ENCODE data around the gene FKBP8.
"Not testable (repeated sequence)": the region's sequence is repeated elsewhere in the genome, so short reads cannot be mapped to it uniquely, and the experiment has no call there.

FKBP8 gene

DNA sequence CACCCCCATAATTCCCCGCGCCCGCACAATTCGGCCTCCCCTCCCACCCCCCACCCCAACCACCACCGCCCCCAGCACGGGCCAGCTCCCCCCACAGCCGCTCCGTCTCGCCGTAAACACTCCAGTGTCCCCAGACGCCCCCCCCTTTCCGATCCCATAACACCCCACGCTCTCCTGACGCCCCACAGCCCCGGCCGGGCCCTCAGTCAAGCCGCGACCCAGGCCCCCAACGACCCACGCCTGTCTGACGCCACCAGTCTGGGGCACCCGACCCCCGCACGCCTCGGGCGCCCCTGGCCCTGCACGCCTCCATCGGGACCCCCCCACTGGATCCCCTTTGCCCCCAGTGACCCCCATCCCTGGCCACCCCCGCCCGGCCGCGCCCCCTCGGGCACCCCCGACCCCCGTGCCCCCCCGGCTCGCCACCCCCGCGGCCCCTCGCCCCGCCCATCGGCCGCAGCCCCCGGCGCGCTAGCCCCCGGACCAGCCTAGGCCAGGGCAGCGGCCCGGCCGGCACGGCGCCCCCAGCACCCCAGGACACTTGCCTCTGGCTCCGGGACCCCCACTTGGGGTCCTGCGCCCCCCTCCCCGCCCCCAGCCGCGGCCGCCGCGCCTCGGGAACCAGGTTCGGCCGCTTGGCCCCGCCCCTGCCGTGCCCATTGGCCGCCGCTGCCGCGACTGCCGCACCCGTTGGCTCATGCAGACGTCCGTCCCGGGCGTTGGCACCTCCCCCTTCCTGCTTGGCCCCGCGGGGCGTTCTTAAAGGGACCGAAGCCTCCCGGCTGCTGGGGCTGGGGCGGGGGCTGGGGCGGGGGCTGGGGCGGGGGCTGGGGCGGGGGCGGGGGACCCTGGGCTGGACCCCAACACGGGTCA, at the start of gene FKBP8:
TSS of gene FKBP8 (minus strand) at position 633 of the 873 bp plus-strand sequence. CDS start 1,603 bp downstream, outside the sequence.
- H3K36me3 ChIP-seq (replicated peaks), result peaks cover 32% of the 10 kb centered on the region
- peak; percentile 83 to 95 for DNase-seq (ENCODE audit: low spot score in 2 of 2)
- H3K4me1 ChIP-seq, result peaks cover 6% of the 10 kb centered on the region; the same call in 1 of the 2 replicates
- H3K27me3 ChIP-seq (ENCODE audit: low read depth), result no peaks in the 10 kb centered on the region
- in situ Hi-C loops (cut with MboI; ENCODE audit: low sequenced_read_pairs), result no loop called here
- H3K4me3 ChIP-seq, result peak within 1 kb of the TSS; percentile 50
- H3K9me3 ChIP-seq, result no peaks in the 10 kb centered on the region

DNA sequence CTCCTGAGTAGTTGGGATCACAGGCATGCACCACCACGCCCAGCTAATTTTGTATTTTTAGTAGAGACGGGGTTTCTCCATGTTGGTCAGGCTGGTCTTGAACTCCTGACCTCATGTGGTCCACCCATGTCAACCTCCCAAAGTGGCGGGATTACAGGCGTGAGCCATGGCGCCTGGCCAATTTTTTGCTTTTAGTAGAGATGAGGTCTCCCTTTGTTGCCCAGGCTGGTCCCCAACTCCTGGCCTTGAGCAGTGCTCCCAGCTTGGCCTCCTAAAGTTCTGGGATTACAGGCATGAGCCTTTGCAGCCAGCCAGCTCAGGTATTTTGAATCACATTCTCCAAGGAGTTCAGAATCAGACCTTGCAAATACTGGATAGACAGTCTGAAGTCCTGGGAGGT, 49.4 kb upstream of the FKBP8 start:
- H3K4me1 ChIP-seq, result peaks cover 22% of the 10 kb centered on the region

DNA sequence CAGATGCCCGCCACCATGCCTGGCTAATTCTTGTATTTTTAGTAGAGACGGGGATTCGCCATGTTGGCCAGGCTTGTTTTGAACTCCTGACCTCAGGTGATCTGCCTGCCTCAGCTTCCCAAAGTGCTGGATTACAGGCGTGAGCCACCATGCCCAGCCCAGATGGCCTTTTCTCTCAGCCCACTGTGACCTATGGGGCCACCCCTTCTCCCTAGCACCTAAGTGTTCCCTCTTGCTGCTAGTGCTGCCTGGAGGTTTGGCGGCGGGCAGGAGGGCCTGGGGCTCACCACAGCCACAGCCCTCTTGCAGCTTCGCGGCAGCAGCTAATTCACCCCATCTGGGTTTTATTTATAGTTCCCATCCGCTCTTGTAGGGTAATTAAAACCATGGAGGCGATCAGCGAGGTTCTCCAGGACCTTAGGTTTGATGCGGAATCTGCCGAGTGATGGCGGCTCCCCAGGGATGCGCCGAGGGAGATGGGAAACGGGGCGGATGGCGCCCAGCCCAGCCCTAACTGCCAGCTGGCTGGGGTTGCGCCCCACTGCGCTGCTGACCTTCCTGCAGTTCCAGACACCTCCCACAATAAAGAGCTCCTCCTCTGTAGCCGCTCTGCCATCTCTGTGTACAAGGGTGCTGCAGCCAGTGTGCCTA, 48.5 kb upstream of the FKBP8 start:
- Histone ChIP-seq H3K36me3 (replicated peaks) (peaks cover 16% of the 10 kb centered on the region), H3K4me3 (no peak overlapping the region), H3K4me1 (peaks cover 22% of the 10 kb centered on the region), H3K9me3 (0 out of 2 replicates have a peak, but pooled peaks cover 3% of the 10 kb centered on the region), H3K27me3 (ENCODE audit: low read depth) (no peaks in the 10 kb centered on the region)
- in situ Hi-C loops (cut with MboI; ENCODE audit: low sequenced_read_pairs), result no loop called here
- DNase-seq (ENCODE audit: low spot score in 2 of 2), result no peak

More for the DNA sequence above, 49.4 kb upstream of the FKBP8 start:
- H3K27me3 ChIP-seq (ENCODE audit: low read depth); H3K4me3 ChIP-seq; in situ Hi-C loops (cut with MboI; ENCODE audit: low sequenced_read_pairs); DNase-seq (ENCODE audit: low spot score in 2 of 2); H3K9me3 ChIP-seq: not testable (repeated sequence)
- peaks cover 16% of the 10 kb centered on the region for H3K36me3 ChIP-seq (replicated peaks)

DNA sequence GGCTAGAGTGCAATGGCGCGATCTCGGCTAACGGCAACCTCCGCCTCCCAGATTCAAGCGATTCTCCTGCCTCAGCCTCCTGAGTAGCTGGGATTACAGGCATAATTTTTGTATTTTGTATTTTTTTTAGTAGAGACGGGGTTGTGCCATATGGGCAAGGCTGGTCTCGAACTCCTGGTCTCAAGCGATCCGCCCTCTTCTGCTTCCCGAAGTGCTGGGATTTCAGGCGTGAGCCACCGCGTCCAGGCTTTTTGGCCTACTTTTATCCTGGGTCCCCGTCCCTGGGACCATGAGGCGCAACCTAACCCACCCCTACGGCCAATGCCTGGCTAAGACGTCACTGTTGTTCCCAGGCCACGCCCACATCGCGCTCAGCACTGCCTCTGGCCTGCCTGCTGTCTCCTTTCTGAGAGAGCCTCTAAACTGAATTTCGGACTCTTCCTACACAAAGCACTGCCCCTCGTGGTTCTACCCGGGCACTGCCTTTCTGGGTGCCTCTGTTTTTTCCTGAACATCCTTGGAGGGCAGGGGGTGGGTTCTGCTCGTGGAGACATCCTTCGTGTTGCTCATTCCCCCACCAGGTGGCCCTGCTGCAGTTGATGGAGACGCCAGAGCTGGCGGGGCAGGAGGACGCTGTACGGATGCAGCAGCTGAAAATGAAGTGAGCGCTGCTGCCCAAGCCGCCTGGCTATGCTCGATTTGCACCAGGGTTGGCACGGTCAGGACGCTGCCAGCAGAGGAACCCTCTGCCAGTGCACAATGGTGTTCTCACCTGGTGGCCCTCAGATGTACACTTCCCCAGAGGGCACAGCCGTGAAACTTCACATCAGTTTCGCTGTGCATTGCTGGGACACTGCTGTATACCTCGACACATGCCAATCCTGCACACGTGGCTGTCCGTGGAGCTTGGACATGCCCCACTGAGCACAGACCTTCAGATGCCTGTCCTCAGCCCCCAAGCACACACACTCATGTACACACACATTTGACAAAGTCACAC, 47.2 kb upstream of the FKBP8 start:
- in situ Hi-C loops (cut with MboI; ENCODE audit: low sequenced_read_pairs), result no loop called here
- H3K36me3 ChIP-seq (replicated peaks), result peaks cover 16% of the 10 kb centered on the region
- 0 out of 2 replicates have a peak, but pooled peaks cover 3% of the 10 kb centered on the region for H3K9me3 ChIP-seq
- peaks cover 22% of the 10 kb centered on the region for H3K4me1 ChIP-seq
- H3K4me3 ChIP-seq, result peak overlapping the region; percentile 79; the same call in 1 of the 2 replicates
- peak in 1 of 2 experiments; percentile 70 for DNase-seq (ENCODE audit: low spot score in 2 of 2)
- H3K27me3 ChIP-seq (ENCODE audit: low read depth), result 0 out of 2 replicates have a peak, but pooled peaks cover under 1% of the 10 kb centered on the region

DNA sequence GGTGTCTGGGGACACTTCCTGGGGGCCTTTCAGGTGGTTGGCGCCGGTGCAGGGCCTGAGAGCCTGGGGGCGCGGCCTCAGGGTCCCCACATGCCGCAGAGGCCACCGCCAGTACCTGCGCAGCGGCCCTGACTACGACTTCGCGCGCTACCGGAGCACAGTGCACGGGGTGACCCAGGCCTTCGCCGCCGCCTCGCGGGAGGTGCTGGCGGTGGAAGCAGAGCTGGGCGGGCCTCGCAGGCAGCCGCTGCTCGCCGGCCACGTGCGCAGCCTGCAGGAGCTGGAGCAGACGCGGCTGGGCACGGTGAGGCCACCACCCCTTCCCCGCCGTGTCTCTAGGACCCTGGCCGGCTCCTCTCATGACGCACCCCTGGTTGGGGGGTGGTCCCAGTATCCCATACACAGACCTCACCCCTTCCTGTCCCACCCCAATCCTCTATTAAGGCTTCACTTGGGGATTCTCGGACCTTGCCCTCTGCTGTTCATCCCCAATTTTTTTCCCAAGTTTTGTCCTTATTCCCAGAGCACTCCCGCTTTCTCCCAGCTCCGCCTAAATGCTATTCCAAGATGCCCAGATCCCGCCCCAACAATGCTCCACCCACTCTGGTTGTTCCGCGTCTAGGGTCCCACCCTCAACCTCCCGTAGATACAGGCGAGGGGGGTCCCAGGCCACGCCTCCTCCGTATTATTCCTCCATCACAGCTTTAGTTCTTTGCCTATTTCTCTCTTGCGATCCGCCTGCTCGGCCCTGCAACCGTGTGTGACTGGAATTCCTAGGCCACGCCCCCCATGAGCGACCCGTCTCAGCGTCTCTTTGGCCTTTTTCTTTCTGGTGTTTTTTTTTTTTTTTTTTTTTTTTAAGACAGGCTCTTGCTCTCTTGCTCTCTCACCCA, 46.3 kb upstream of the FKBP8 start:
- Histone ChIP-seq H3K27me3 (ENCODE audit: low read depth) (0 out of 2 replicates have a peak, but pooled peaks cover 2% of the 10 kb centered on the region), H3K4me1 (peaks cover 22% of the 10 kb centered on the region), H3K36me3 (replicated peaks) (peaks cover 16% of the 10 kb centered on the region), H3K4me3 (peak overlapping the region; percentile 79), H3K9me3 (0 out of 2 replicates have a peak, but pooled peaks cover 3% of the 10 kb centered on the region)
- in situ Hi-C loops (cut with MboI; ENCODE audit: low sequenced_read_pairs), result no loop called here
- peak; percentile 88 to 95 for DNase-seq (ENCODE audit: low spot score in 2 of 2)

DNA sequence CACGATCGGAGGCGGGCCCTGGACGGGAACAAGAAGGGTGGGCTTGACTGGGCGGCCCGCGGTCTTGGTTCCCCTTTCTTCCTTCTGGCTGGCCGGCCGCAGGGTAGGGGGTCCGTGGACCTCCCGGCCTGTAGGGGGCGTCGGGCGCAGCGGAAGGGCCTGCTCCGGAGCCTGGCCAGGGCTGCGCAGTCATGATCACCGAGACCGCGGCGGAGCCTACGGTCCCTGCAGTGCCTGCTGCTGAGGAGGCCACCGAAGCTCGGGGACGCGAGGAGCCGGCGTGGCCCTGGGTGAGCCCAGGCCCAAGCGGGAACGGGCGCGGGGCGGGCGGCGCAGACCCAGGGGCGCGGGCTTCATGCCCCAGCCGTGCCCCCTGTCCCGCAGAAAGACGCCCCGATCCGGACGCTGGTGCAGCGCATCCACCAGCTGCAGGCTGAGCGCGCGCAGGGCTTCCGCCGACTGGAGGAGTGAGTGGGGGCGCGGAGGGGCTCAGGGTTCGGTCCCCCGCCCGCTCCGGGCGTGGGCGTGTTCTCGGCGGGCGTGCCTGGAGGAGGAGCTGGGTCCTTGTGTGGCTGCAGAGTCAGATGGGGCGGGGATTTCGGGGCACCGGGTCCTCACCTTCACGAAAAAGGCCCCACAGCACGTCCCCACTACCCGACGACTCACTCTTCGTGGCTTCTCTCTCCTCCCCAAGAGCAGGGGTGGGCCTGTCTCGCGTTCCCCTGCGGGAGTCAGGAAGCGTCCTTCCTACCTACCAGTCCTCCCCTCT, 45.4 kb upstream of the FKBP8 start, which contains the start of gene REX1BD:
TSS of gene REX1BD (plus strand) at position 188 of the 769 bp plus-strand sequence. CDS start at position 192, 4 bp downstream.
- peak; percentile 78 to 93 for DNase-seq (ENCODE audit: low spot score in 2 of 2)
- Histone ChIP-seq H3K4me1 (peaks cover 22% of the 10 kb centered on the region), H3K9me3 (0 out of 2 replicates have a peak, but pooled peaks cover 3% of the 10 kb centered on the region), H3K36me3 (replicated peaks) (peaks cover 16% of the 10 kb centered on the region), H3K4me3 (peak within 1 kb of the TSS; percentile 79), H3K27me3 (ENCODE audit: low read depth) (0 out of 2 replicates have a peak, but pooled peaks cover 2% of the 10 kb centered on the region)
- in situ Hi-C loops (cut with MboI; ENCODE audit: low sequenced_read_pairs), result no loop called here

DNA sequence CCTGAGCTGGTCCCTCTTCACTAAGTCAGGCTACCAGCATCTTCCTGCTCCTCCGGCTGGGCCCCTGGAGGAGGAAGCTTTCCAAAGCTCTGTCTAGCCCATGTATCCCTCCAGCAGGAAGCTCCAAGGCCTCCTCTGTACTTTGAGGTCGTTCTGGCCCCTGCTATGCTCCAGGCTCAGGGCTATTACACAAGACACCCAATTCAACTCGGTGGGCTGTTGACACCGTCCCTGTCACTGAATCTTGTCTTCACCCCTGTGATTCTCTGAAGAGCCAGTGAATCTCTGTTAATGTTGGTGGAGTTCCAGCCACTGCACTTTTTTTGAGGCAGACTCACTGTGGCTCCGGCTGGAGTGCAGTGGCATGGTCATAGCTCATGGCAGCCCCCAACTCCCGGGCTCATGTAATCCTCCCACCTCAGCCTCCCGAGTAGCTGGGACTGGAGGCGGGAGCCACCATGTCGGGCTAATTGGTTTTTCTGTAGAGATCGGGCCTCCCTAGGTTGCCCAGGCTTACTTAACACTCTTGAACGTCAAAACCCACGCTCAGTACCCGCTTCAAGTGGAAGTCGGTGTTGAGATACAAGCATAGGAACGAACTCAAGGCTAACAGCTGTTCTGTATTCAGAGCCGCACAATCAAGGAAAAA, 44.7 kb upstream of the FKBP8 start:
- DNase-seq (ENCODE audit: low spot score in 2 of 2), result no peak
- H3K4me1 ChIP-seq, result peaks cover 16% of the 10 kb centered on the region
- in situ Hi-C loops (cut with MboI; ENCODE audit: low sequenced_read_pairs), result no loop called here
- H3K36me3 ChIP-seq (replicated peaks), result peaks cover 16% of the 10 kb centered on the region
- H3K4me3 ChIP-seq, result peak overlapping the region; percentile 79
- H3K27me3 ChIP-seq (ENCODE audit: low read depth), result 0 out of 2 replicates have a peak, but pooled peaks cover 2% of the 10 kb centered on the region
- H3K9me3 ChIP-seq, result 0 out of 2 replicates have a peak, but pooled peaks cover 3% of the 10 kb centered on the region

DNA sequence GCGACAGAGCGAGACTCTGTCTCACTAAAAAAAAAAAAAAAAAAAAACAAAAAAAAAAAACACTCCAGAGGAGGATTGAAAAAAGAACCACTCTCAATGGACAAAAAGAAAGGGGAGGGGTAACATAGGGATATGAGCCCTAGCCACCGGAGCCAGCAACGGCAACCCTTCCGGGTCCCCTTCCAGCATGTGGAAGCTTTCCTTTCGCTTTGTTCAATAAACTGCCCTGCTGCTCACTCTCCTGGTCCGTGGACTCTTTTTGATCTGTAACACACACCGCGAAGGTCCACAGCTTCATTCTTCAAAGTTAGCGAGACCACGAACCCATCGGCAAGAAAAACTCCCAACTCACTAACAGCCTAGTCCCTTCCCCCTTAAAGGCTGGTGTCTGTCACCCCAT, 44.2 kb upstream of the FKBP8 start:
- peaks cover 13% of the 10 kb centered on the region for H3K36me3 ChIP-seq (replicated peaks)
- H3K27me3 ChIP-seq (ENCODE audit: low read depth), result 0 out of 2 replicates have a peak, but pooled peaks cover 2% of the 10 kb centered on the region
- 0 out of 2 replicates have a peak, but pooled peaks cover 3% of the 10 kb centered on the region for H3K9me3 ChIP-seq
- in situ Hi-C loops (cut with MboI; ENCODE audit: low sequenced_read_pairs), result no loop called here
- DNase-seq (ENCODE audit: low spot score in 2 of 2), result no peak
- peaks cover 16% of the 10 kb centered on the region for H3K4me1 ChIP-seq
- H3K4me3 ChIP-seq, result no peak overlapping the region

DNA sequence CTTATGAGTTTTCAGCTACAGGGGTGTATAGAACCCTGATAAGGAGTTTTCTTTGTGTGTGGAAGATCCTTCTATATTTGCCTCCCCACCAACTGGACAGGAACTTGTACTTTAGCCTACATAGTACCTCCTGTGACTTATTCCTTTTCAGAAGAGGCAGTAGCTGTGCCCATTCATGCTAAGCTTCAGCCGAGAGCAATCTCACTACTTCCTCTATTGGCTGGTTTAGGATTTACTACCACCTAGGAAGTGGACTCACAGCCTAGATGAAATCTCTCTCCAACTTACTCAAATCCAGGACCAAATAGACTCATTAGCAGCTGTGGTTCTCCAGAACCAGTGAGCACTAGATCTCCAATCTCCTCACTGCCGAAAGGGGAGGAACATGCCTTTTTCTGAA, 42.9 kb upstream of the FKBP8 start:
- in situ Hi-C loops (cut with MboI; ENCODE audit: low sequenced_read_pairs), result no loop called here
- 0 out of 2 replicates have a peak, but pooled peaks cover 3% of the 10 kb centered on the region for H3K9me3 ChIP-seq
- H3K36me3 ChIP-seq (replicated peaks), result peaks cover 11% of the 10 kb centered on the region
- no peak overlapping the region for H3K4me3 ChIP-seq
- H3K27me3 ChIP-seq (ENCODE audit: low read depth), result 0 out of 2 replicates have a peak, but pooled peaks cover 2% of the 10 kb centered on the region
- H3K4me1 ChIP-seq, result peaks cover 16% of the 10 kb centered on the region
- no peak for DNase-seq (ENCODE audit: low spot score in 2 of 2)

DNA sequence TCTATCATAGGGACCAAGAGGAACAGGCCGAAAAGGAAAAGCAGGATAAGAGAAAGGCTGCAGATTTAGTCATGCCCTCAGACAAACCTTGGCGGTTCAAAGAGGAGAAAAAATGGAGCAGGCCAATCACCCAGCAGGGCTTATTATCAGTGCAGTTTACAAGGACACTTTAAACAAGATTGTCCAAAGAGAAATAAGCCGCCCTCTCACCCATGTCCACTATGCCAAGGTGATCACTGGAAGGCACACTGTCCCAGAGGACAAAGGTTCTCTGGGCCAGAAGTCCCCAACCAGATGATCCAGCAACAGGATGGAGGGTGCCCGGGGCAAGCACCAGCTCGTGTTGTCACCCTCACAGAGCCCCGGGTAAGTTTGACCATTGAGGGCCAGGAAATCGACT, 36.9 kb upstream of the FKBP8 start:
- Histone ChIP-seq H3K27me3 (ENCODE audit: low read depth) (no peaks in the 10 kb centered on the region), H3K4me3 (no peak overlapping the region), H3K4me1 (no peaks in the 10 kb centered on the region), H3K9me3 (no peaks in the 10 kb centered on the region), H3K36me3 (replicated peaks) (peaks cover 18% of the 10 kb centered on the region)
- in situ Hi-C loops (cut with MboI; ENCODE audit: low sequenced_read_pairs), result no loop called here
- no peak for DNase-seq (ENCODE audit: low spot score in 2 of 2)

DNA sequence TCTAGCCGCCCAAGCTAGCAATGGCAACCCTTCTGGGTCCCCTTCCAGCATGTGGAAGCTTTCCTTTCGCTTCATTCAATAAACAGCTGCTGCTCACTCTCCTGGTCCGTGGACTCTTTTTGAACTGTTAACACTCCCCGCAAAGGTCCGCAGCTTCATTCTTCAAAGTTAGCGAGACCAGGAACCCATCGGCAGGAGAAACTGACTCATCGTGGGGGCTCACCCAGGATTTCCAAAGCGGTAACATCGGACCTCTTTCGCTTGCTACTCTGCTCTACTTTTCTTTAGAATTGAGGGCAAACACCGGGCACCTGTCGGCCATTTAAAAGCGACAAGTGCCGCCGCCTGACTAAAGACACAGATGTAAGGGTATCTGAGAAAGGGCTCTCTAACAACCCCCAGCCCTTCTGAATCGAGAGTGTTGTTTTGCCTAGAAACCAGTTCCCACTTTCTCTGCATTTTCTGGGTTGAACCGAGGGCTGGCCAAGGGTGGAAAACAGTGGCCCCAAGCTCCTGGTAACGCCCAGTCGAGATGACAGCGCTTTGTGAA, 34.1 kb upstream of the FKBP8 start:
- in situ Hi-C loops (cut with MboI; ENCODE audit: low sequenced_read_pairs), result no loop called here
- no peaks in the 10 kb centered on the region for H3K27me3 ChIP-seq (ENCODE audit: low read depth)
- no peak overlapping the region for H3K4me3 ChIP-seq
- H3K9me3 ChIP-seq, result no peaks in the 10 kb centered on the region
- H3K4me1 ChIP-seq, result peaks cover 10% of the 10 kb centered on the region
- no peak for DNase-seq (ENCODE audit: low spot score in 2 of 2)
- peaks cover 47% of the 10 kb centered on the region for H3K36me3 ChIP-seq (replicated peaks)

All from HAP-1 (cell line).